OCI-LY3 (cell line): ENCODE results near the gene PACRG.

Experiments
- H2AFZ ChIP-seq: fragments of 200-600, 300-600 bp; shearing (Covaris generic); 2 replicates; pipeline ENCODE4 v1.6.0; 2014; ENCODE audit warnings: antibody characterized with exemption, low read depth, low read length
- H3K27ac ChIP-seq: fragments of 200-600, 300-600 bp; sonication (generic); 2 replicates; pipeline ENCODE4 v1.5.1; 2014; ENCODE audit warnings: mild to moderate bottlenecking, low read length, moderate library complexity, mixed read lengths
- H3K27me3 ChIP-seq: fragments of 200-600, 300-600 bp; sonication (generic); 2 replicates; pipeline ENCODE4 v1.6.1; 2014; ENCODE audit warnings: low read depth, low read length, mixed read lengths
- H3K36me3 ChIP-seq: fragments of 200-600, 300-600 bp; sonication (generic); replicated peaks from 2 replicates; pipeline ENCODE3; 2014; ENCODE audit warnings: low read depth, low read length, mixed read lengths
- H3K4me1 ChIP-seq: fragments of 300-600, 200-600 bp; sonication (generic); 2 replicates; pipeline ENCODE4 v1.6.1; 2014; ENCODE audit warnings: low read length, mixed read lengths
- H3K4me2 ChIP-seq: fragments of 200-600, 300-600 bp; sonication (generic); 2 replicates; pipeline ENCODE4 v1.6.1; 2014; ENCODE audit warnings: low read length, mixed read lengths
- H3K4me3 ChIP-seq: fragments of 300-600, 200-600 bp; sonication (generic); 2 replicates; pipeline ENCODE4 v1.5.1; 2014; ENCODE audit warnings: antibody characterized with exemption, mild to moderate bottlenecking, low read length, moderate library complexity
- H3K79me2 ChIP-seq: fragments of 300-600, 200-600 bp; shearing (Covaris generic); 2 replicates; pipeline ENCODE4 v1.6.1; 2014; ENCODE audit warnings: mild to moderate bottlenecking, low read length, mixed read lengths
- H3K9ac ChIP-seq: fragments of 300-600, 200-600 bp; shearing (Covaris generic); 2 replicates; pipeline ENCODE4 v1.6.0; 2014; ENCODE audit warnings: mild to moderate bottlenecking, low read length, moderate library complexity
- H3K9me3 ChIP-seq: fragments of 200-600, 300-600 bp; shearing (Covaris generic); 2 replicates; pipeline ENCODE4 v1.6.1; 2014; ENCODE audit warnings: low read length, mixed read lengths; ENCODE audit not compliant: insufficient read depth
- H4K20me1 ChIP-seq: fragments of 200-600, 300-600 bp; sonication (generic); 2 replicates; pipeline ENCODE4 v1.6.1; 2016; ENCODE audit warnings: low read length, mixed read lengths; ENCODE audit not compliant: insufficient read depth
- EZH2phosphoT487 ChIP-seq: fragments of 200-600 bp; shearing (Covaris generic); IDR thresholded peaks from 2 replicates; pipeline ENCODE4 v1.6.1; 2018; ENCODE audit warnings: antibody characterized with exemption, mixed run types, low read depth
- TF ChIP-seq, protein P1 (sequence below): fragments of 200-600, 300-600 bp; sonication (generic); IDR thresholded peaks from 2 replicates; pipeline ENCODE4 v1.5.1; 2014; ENCODE audit warnings: antibody characterized with exemption, low read length, low read depth

The PACRG gene

DNA sequence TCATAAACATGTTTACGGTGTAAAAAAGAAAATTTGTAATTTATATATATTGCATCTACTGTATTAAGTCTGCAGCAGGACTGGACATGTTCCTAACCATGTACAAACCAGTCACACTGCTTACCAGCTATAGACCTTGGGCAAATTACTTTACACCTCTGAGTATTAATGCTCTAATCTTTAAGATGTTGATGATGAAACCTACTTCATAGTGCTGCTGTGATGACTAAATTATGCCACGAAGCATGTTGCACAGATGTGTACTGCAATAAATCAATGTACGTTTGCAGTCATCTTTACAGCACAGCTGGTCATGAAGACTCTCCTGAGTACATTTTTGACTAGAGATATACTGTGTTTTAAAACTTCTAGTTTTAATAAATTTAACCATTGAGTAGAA lies 42.8 kb upstream of the PACRG start:
- no peaks in the 10 kb centered on the region for H3K36me3 ChIP-seq

GRCh38 chr6:162685586-162685985 lies 42.2 kb upstream of the PACRG start:
- Histone ChIP-seq H3K9me3 (no peaks in the 10 kb centered on the region), H3K9ac (no peak overlapping the region), H3K27ac (no peak overlapping the region), H3K27me3 (no peaks in the 10 kb centered on the region), H2AFZ (no peak overlapping the region), H3K79me2 (no peaks in the 10 kb centered on the region), H3K36me3 (no peaks in the 10 kb centered on the region), H3K4me1 (no peaks in the 10 kb centered on the region), H3K4me2 (no peak overlapping the region), H3K4me3 (no peak overlapping the region), H4K20me1 (no peaks in the 10 kb centered on the region)
- TF ChIP-seq, protein P1, sequence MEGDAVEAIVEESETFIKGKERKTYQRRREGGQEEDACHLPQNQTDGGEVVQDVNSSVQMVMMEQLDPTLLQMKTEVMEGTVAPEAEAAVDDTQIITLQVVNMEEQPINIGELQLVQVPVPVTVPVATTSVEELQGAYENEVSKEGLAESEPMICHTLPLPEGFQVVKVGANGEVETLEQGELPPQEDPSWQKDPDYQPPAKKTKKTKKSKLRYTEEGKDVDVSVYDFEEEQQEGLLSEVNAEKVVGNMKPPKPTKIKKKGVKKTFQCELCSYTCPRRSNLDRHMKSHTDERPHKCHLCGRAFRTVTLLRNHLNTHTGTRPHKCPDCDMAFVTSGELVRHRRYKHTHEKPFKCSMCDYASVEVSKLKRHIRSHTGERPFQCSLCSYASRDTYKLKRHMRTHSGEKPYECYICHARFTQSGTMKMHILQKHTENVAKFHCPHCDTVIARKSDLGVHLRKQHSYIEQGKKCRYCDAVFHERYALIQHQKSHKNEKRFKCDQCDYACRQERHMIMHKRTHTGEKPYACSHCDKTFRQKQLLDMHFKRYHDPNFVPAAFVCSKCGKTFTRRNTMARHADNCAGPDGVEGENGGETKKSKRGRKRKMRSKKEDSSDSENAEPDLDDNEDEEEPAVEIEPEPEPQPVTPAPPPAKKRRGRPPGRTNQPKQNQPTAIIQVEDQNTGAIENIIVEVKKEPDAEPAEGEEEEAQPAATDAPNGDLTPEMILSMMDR, result no peak
- no peak for TF ChIP-seq EZH2phosphoT487

More for the DNA sequence above, 42.8 kb upstream of the PACRG start:
- Histone ChIP-seq H3K79me2 (no peaks in the 10 kb centered on the region), H3K9ac (no peak overlapping the region), H2AFZ (no peak overlapping the region), H3K9me3 (no peaks in the 10 kb centered on the region), H3K27ac (no peak overlapping the region), H4K20me1 (no peaks in the 10 kb centered on the region), H3K4me2 (no peak overlapping the region), H3K4me3 (no peak overlapping the region), H3K27me3 (no peaks in the 10 kb centered on the region), H3K4me1 (no peaks in the 10 kb centered on the region)
- no peak for TF ChIP-seq EZH2phosphoT487
- TF ChIP-seq, protein P1, result no peak

DNA sequence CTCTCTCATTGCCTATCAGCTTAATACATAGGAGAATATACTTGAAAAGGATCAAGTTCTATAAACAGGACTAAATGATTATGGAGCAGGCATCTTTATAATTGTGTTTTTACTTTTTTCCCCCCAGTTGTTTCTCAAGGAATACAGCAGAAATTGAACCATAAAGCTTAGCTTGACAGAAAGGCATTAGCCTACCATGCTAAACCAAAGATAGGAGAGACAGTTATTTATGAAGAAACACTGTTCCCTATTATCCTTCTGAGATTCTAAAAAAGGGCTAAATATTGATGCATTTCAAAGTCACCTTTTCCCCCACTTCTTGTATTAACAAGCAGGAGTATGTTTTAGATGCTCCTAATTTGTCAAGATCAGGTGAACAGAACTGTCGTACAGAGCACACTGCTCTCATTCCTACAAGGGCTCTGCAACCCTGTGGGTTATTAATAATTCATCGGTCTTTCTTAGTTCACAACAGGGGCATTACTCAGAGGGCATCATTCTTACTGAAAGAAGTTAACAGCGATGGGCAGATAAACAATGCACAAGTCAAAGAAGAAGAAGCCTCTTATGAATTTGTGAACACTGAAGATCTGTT lies 38.9 kb upstream of the PACRG start:
- Histone ChIP-seq H3K9ac (no peak overlapping the region), H3K4me3 (no peak overlapping the region), H3K27ac (no peak overlapping the region), H3K9me3 (no peaks in the 10 kb centered on the region), H4K20me1 (no peaks in the 10 kb centered on the region), H3K79me2 (no peaks in the 10 kb centered on the region), H3K27me3 (no peaks in the 10 kb centered on the region), H3K4me2 (no peak overlapping the region), H2AFZ (no peak overlapping the region), H3K4me1 (no peaks in the 10 kb centered on the region), H3K36me3 (no peaks in the 10 kb centered on the region)
- TF ChIP-seq EZH2phosphoT487, result no peak
- TF ChIP-seq, protein P1, result no peak

DNA sequence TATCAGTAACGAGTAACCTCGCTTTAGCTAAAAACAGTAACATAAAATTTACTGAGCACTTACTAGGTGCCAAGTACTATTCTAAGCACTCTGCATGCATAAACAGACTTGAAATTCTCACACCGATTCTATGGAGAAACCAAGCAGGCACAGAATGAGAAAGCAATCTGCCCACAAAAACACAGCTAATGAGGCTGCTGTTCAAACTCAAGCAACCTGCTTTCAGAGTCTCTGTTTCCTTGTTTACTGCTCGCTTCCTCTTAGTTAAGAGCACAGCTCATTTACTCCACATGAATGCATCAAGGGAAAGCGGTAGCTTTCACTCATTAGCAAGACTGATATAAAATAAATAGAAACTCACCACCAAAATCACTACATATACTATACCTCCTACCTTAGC lies 37.6 kb upstream of the PACRG start:
- TF ChIP-seq EZH2phosphoT487, result no peak
- TF ChIP-seq, protein P1, result no peak
- H3K4me3 ChIP-seq, result no peak overlapping the region
- H3K9ac ChIP-seq, result no peak overlapping the region
- no peaks in the 10 kb centered on the region for H4K20me1 ChIP-seq
- no peak overlapping the region for H3K4me2 ChIP-seq
- no peaks in the 10 kb centered on the region for H3K9me3 ChIP-seq
- no peaks in the 10 kb centered on the region for H3K4me1 ChIP-seq
- H3K36me3 ChIP-seq, result no peaks in the 10 kb centered on the region
- H2AFZ ChIP-seq, result no peak overlapping the region
- no peaks in the 10 kb centered on the region for H3K27me3 ChIP-seq
- H3K27ac ChIP-seq, result no peak overlapping the region
- H3K79me2 ChIP-seq, result no peaks in the 10 kb centered on the region
